Suprapubic skin (tissue), 3 donors: ENCODE data around the gene SFSWAP.

Experiments
- EP300 ChIP-seq: sonication (generic); formaldehyde crosslinking; IDR thresholded peaks from one replicate; pipeline ENCODE4 v1.6.1; 2017; ENCODE audit warnings: antibody characterized with exemption
- TF ChIP-seq, protein P1 (sequence below), 2 donors: fragments of 200-600 bp in 1 of 2; fragments of 450-650 bp in 1 of 2; sonication (generic) in 1 of 2; IDR thresholded peaks; one replicate each; pipeline ENCODE4 v1.5.1; 2016 to 2019; ENCODE audit warnings: antibody characterized with exemption in 2 of 2, mild to moderate bottlenecking in 1 of 2, moderate library complexity in 1 of 2

- no peak for TF ChIP-seq EP300
- TF ChIP-seq, protein P1, sequence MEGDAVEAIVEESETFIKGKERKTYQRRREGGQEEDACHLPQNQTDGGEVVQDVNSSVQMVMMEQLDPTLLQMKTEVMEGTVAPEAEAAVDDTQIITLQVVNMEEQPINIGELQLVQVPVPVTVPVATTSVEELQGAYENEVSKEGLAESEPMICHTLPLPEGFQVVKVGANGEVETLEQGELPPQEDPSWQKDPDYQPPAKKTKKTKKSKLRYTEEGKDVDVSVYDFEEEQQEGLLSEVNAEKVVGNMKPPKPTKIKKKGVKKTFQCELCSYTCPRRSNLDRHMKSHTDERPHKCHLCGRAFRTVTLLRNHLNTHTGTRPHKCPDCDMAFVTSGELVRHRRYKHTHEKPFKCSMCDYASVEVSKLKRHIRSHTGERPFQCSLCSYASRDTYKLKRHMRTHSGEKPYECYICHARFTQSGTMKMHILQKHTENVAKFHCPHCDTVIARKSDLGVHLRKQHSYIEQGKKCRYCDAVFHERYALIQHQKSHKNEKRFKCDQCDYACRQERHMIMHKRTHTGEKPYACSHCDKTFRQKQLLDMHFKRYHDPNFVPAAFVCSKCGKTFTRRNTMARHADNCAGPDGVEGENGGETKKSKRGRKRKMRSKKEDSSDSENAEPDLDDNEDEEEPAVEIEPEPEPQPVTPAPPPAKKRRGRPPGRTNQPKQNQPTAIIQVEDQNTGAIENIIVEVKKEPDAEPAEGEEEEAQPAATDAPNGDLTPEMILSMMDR (IDR thresholded peaks at IDR 0.05), result no peak
Observed at GRCh38 chr12:131775392-131776236, 64.7 kb downstream of the SFSWAP start.
